AG04449 (cell line): ENCODE data around the gene STK32C.

Experiments
- CTCF ChIA-PET: fragments of 350-600 bp; formaldehyde crosslinking; extraction: SDS; loops from one replicate; lab custom pipeline; 2021; ENCODE audit warnings: antibody characterized with exemption; lab: Yijun Ruan, JAX
- POLR2A ChIA-PET: fragments of 400-600, 350-600 bp; formaldehyde crosslinking; extraction: SDS; loops from one replicate; lab custom pipeline; 2020; ENCODE audit warnings: antibody characterized with exemption, inconsistent platforms; lab: Yijun Ruan, JAX
- DNase-seq: peaks from one replicate; pipeline ENCODE4 v3.0.0-alpha.2; 2010; ENCODE audit warnings: low read depth, low spot score
- H3K4me3 ChIP-seq: 2 replicates; pipeline ENCODE4 v1.5.1; 2011; ENCODE audit warnings: low read depth, mild to moderate bottlenecking, control low read depth, low read length
- TF ChIP-seq, protein P1 (sequence below): IDR thresholded peaks from one replicate; pipeline ENCODE4 v1.5.1; 2011; ENCODE audit warnings: mild to moderate bottlenecking, moderate library complexity, low read length, control low read depth, inconsistent platforms; ENCODE audit not compliant: insufficient read depth; ENCODE audit errors: missing control alignments

The STK32C gene

DNA sequence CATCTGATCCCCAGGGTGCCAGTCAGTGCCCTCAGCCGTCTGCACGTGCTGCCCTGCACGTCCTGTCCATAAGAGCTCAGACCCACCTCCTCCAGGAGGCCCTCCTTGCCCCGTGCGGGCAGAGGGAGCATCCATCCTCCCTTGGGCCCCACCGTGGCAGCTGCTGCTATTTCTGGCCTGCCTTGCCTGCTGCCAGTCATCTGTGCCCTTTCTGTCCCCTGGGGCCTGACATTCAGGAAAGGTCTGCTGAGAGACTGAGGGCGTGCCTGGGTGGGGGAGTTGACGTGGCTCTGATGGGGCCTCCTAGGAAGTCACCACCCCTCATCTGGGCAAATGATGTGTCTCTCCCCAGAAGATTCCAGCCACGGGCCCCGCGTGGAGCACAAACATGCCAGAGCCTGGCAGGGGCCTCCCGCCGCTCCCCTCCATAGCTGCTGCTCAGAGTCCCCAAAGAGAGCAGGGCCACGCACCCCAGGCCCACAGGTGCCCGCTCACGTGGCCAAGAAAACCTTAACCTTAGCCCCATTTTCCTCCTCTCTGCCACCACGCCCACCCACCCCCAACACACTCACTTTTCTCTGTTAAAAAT lies 99.2 kb downstream of the STK32C start:
- DNase-seq: no peak
- TF ChIP-seq, protein P1, sequence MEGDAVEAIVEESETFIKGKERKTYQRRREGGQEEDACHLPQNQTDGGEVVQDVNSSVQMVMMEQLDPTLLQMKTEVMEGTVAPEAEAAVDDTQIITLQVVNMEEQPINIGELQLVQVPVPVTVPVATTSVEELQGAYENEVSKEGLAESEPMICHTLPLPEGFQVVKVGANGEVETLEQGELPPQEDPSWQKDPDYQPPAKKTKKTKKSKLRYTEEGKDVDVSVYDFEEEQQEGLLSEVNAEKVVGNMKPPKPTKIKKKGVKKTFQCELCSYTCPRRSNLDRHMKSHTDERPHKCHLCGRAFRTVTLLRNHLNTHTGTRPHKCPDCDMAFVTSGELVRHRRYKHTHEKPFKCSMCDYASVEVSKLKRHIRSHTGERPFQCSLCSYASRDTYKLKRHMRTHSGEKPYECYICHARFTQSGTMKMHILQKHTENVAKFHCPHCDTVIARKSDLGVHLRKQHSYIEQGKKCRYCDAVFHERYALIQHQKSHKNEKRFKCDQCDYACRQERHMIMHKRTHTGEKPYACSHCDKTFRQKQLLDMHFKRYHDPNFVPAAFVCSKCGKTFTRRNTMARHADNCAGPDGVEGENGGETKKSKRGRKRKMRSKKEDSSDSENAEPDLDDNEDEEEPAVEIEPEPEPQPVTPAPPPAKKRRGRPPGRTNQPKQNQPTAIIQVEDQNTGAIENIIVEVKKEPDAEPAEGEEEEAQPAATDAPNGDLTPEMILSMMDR: no peak

DNA sequence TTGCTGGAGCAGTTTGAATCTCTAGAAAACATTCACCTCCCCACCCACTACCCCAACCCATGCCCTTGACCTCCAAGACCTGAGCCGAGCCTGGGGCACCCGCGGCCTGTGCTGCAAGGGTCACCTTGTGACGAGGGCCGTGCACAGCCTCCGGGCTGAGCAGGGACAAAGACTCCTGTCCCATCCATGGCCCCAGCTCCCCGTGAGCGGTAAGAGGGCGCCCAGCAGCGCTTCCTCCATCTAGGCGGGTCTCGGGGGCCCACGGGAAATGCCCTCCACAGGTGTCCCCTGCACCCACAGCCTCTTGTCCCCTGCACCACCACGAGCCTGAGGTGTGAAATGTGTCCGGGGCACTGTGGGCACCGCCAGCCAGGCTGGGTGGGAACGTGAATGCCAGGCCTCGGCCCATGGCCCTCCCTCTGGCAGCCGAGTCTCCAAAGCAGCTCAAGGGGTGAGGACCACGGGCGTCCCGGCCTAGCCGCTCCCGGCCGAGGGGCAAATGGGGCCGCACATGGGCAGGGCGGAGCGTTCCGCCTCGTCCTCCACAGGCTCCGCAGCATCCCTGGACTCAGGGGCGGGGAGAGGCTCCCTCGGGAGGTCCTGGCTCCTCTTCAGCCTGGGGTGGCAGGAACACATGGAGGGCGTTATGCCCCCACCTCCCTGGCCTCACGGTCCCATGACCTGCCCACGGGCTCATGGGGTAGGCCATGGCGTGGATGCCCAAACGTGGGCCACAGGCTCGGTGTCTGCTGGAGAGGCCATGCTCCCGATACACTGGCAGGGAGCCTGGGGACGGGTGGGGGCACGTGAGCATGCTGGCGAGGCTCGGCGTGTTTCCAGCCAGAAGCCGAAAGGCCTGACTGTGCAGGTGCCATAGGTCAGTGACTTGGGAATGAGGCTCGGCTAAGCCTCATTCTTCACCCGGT lies 100.0 kb downstream of the STK32C start:
- H3K4me3 ChIP-seq: no peak overlapping the region
- ChIA-PET CTCF (no interaction called here), POLR2A (no interaction called here)
- DNase-seq: no peak
- TF ChIP-seq, protein P1: no peak

More for the DNA sequence above, 99.2 kb downstream of the STK32C start:
- ChIA-PET POLR2A (no interaction called here), CTCF (no interaction called here)
- H3K4me3 ChIP-seq: no peak overlapping the region

DNA sequence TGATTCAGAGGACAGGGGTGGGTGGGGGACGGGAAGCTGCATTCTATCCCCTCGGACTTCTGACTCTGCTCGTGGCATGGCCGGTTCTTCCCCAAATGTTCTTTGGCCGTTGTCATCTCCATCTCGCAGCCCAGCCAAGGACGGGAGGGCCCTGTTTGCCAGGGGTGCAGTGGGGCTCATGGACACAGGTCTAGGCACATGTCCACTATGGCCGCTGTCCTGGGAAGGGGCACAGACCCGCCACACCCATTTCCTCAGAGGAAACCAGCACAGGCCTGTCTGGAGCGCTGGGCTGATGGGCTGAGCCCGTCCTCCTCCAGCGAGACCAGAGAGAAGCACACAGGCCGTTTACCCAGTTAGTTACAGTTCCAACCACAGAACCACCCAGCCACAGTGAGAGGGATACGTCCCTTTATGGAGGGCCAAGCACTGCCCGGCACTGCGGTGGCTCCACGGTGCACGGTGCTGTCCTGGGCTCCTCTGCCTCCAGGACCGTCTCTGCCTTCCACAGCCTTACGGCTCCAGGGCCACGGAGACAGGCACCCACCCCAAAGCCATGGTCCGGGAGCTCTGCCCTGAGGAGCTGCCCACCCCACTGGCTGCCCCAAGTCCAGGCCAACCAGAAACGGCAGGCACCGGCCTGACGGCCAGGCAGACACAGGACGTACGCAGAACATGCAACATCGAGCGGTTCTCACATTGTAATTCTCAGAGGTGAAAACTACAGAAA lies 100.8 kb downstream of the STK32C start:
- H3K4me3 ChIP-seq: no peak overlapping the region
- ChIA-PET CTCF (no interaction called here), POLR2A (no interaction called here)
- no peak for DNase-seq
- TF ChIP-seq, protein P1: no peak

DNA sequence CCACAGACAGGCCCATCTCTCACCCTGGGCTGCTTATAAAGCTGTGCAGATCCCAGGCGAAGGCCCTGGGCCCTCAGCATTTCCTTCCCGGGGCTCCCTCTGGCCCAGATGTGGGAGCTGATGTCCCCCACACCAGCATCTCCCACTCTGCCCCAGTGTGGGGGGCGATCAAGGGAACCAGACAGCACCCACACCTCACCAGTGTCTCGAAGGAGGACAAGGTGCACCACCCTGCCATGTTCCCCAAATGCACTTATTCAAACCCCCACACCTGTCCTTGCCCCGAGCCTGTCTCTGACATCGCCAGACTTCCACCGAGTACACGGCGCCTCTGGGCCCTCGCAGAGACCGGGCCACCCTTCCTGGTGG lies 101.4 kb downstream of the STK32C start:
- CTCF ChIA-PET: no interaction called here
- H3K4me3 ChIP-seq: no peak overlapping the region
- TF ChIP-seq, protein P1: no peak
- POLR2A ChIA-PET: no interaction called here
- DNase-seq: no peak

DNA sequence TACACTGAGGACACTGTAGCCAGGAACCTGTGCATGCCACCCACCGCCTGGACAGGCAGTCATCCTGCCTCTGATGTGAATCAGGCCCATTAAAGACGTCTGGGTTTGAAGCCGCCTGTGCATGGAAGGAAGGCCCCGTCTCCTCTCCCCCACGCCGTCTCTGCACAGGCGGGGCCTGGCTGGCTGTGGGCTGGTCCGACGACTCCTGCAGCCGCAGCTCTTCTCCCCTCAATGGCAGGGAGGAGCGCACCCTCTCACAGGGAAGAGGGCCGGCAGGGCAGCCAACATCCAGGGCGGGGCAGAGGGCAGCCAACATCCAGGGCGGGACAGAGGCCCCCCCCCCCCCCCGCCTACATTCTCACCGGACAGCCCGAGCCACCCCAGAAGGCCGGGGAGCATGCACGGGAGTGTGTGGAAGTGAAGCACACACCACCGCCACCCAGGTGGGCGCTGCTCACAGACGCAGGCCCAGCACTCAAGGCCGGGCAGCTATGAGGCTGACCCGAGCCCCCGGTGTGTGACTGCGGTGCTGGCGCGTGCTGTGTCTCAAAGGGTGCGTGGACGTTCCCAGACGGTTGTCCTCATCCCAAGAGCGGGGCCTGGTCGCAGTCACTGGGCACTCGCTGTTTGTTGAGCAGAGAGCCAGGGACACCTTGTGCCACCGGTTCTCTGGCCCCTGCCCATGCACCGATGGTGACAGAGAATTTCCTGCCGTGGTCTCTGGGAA lies 101.9 kb downstream of the STK32C start:
- POLR2A ChIA-PET: no interaction called here
- TF ChIP-seq, protein P1: no peak
- CTCF ChIA-PET: no interaction called here

More for the DNA sequence above, 101.9 kb downstream of the STK32C start:
- no peak overlapping the region for H3K4me3 ChIP-seq
- no peak for DNase-seq
